Measurements from ENCODE around the gene DYNC2LI1.

The DYNC2LI1 gene

GRCh38 chr2:43729491-43730174, 44.2 kb upstream of the DYNC2LI1 start:
- TF ChIP-seq CTCF (IDR thresholded peaks at IDR 0.05; ENCODE audit: unreplicated experiment in 3 of 3), result no peak
- peaks cover 8% of the 10 kb centered on the region for H3K36me3 Mint-ChIP-seq (ENCODE audit: low read depth)
- no peaks in the 10 kb centered on the region for H3K27me3 Mint-ChIP-seq (ENCODE audit: low read depth)

GRCh38 chr2:43731211-43731610, 42.6 kb upstream of the DYNC2LI1 start:
- Mint-ChIP-seq H3K27ac (no peak overlapping the region), H3K9me3 (no peaks in the 10 kb centered on the region), H3K4me1 (no peaks in the 10 kb centered on the region), H3K36me3 (ENCODE audit: low read depth) (peaks cover 8% of the 10 kb centered on the region), H3K4me3 (no peak overlapping the region), H3K27me3 (ENCODE audit: low read depth) (no peaks in the 10 kb centered on the region)
- no peak for TF ChIP-seq CTCF (IDR thresholded peaks at IDR 0.05; ENCODE audit: unreplicated experiment in 3 of 3)

More at GRCh38 chr2:43729491-43730174, 44.2 kb upstream of the DYNC2LI1 start:
- H3K9me3 Mint-ChIP-seq, result no peaks in the 10 kb centered on the region
- H3K4me1 Mint-ChIP-seq, result peaks cover 11% of the 10 kb centered on the region
- no peak overlapping the region for H3K27ac Mint-ChIP-seq
- no peak overlapping the region for H3K4me3 Mint-ChIP-seq

GRCh38 chr2:43736637-43737036, 37.2 kb upstream of the DYNC2LI1 start:
- no peak overlapping the region for H3K4me3 Mint-ChIP-seq
- H3K36me3 Mint-ChIP-seq (ENCODE audit: low read depth), result peaks cover 8% of the 10 kb centered on the region
- H3K9me3 Mint-ChIP-seq, result no peaks in the 10 kb centered on the region
- TF ChIP-seq CTCF (IDR thresholded peaks at IDR 0.05; ENCODE audit: unreplicated experiment in 3 of 3), result no peak
- H3K27me3 Mint-ChIP-seq (ENCODE audit: low read depth), result no peaks in the 10 kb centered on the region
- no peak overlapping the region for H3K27ac Mint-ChIP-seq
- no peaks in the 10 kb centered on the region for H3K4me1 Mint-ChIP-seq

- no peak overlapping the region for H3K27ac Mint-ChIP-seq
- H3K9me3 Mint-ChIP-seq, result no peaks in the 10 kb centered on the region
- peaks cover 7% of the 10 kb centered on the region for H3K36me3 Mint-ChIP-seq (ENCODE audit: low read depth)
- H3K27me3 Mint-ChIP-seq (ENCODE audit: low read depth), result no peaks in the 10 kb centered on the region
- no peak for TF ChIP-seq CTCF (IDR thresholded peaks at IDR 0.05; ENCODE audit: unreplicated experiment in 3 of 3)
- H3K4me3 Mint-ChIP-seq, result no peak overlapping the region
- H3K4me1 Mint-ChIP-seq, result no peaks in the 10 kb centered on the region
Measured at GRCh38 chr2:43737097-43737854, 36.6 kb upstream of the DYNC2LI1 start.

- Mint-ChIP-seq H3K36me3 (ENCODE audit: low read depth) (peaks cover 3% of the 10 kb centered on the region), H3K27me3 (ENCODE audit: low read depth) (no peaks in the 10 kb centered on the region), H3K4me3 (no peak overlapping the region), H3K9me3 (no peaks in the 10 kb centered on the region), H3K27ac (no peak overlapping the region), H3K4me1 (no peaks in the 10 kb centered on the region)
- no peak for TF ChIP-seq CTCF (IDR thresholded peaks at IDR 0.05; ENCODE audit: unreplicated experiment in 3 of 3)
Measured at GRCh38 chr2:43737855-43738254, 36.0 kb upstream of the DYNC2LI1 start.
